Gastroesophageal sphincter (tissue), 3 donors: ENCODE data around the gene DENND2C.

Source experiments
- CTCF ChIP-seq, 4 experiments: fragments of 200-600 bp in 2 of 4; fragments of 450-650 bp in 2 of 4; sonication (generic) in 1 of 4; IDR thresholded peaks; one replicate each; pipeline ENCODE4 v1.5.1; 2017 to 2019; ENCODE audit warnings: antibody characterized with exemption in 4 of 4, mild to moderate bottlenecking in 2 of 4, moderate library complexity in 2 of 4
- EP300 ChIP-seq: sonication (generic); formaldehyde crosslinking; IDR thresholded peaks from one replicate; pipeline ENCODE4 v1.6.1; 2017; ENCODE audit warnings: antibody characterized with exemption, mild to moderate bottlenecking
- POLR2A ChIP-seq, 2 donors: fragments of 450-650 bp; IDR thresholded peaks; one replicate each; pipeline ENCODE4 v1.6.1; 2017; ENCODE audit warnings: antibody characterized with exemption in 2 of 2, mild to moderate bottlenecking in 2 of 2, moderate library complexity in 1 of 2
- POLR2AphosphoS5 ChIP-seq: sonication (generic); formaldehyde crosslinking; IDR thresholded peaks from one replicate; pipeline ENCODE4 v1.6.1; 2017; ENCODE audit warnings: antibody characterized with exemption

DNA sequence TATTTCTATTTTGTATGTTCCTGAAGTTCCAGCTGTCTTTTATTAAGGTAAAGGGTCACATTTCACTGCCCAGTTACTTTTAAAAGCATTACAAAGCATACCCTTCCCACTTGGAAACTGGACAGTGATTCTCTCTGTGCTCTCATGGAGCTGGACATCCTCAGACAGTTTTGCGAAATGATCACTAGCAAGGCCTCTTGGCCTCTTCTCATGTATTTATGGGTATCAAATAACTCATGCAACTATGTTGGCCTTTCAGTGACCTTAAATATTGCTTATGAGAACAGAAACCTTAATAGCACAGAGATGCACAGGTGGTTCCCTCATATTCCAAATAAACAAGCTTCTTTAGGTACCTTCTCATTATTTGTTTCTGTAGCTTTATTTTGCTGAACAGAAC, 33.4 kb upstream of the DENND2C start:
- TF ChIP-seq CTCF (IDR thresholded peaks at IDR 0.05): no peak
- TF ChIP-seq POLR2A (IDR thresholded peaks at IDR 0.05): no peak
- TF ChIP-seq EP300: no peak
- TF ChIP-seq POLR2AphosphoS5: no peak
